IPS-20b (cell line): ENCODE results near the gene SLC8A2.
"Not testable (repeated sequence)": the region's sequence is repeated elsewhere in the genome, so short reads cannot be mapped to it uniquely, and the experiment has no call there.

ENCODE experiments used
- H3K27ac ChIP-seq: one replicate; pipeline ENCODE4 v1.5.1; 2013; ENCODE audit warnings: low read length
- H3K27me3 ChIP-seq: 2 replicates; pipeline ENCODE4 v1.6.1; 2013; ENCODE audit warnings: mild to moderate bottlenecking, low read length, inconsistent platforms; ENCODE audit not compliant: insufficient read depth
- H3K36me3 ChIP-seq: 2 replicates; pipeline ENCODE4 v1.6.1; 2013; ENCODE audit warnings: low read depth, mild to moderate bottlenecking, inconsistent platforms, low read length, moderate library complexity; ENCODE audit not compliant: insufficient read depth
- H3K4me1 ChIP-seq: 2 replicates; pipeline ENCODE4 v1.6.1; 2013; ENCODE audit warnings: mild to moderate bottlenecking, control low read depth, inconsistent platforms, low read length, moderate library complexity; ENCODE audit not compliant: insufficient read depth
- H3K4me3 ChIP-seq: 2 replicates; pipeline ENCODE4 v1.5.1; 2013; ENCODE audit warnings: mild to moderate bottlenecking, low read length, inconsistent platforms
- H3K9ac ChIP-seq: 2 replicates; pipeline ENCODE4 v1.6.1; 2013; ENCODE audit warnings: low read depth, mild to moderate bottlenecking, inconsistent platforms, low read length, moderate library complexity
- H3K9me3 ChIP-seq: 2 replicates; pipeline ENCODE4 v1.6.1; 2013; ENCODE audit warnings: mild to moderate bottlenecking, low read depth, low read length, inconsistent platforms; ENCODE audit not compliant: insufficient read depth

SLC8A2 gene

GRCh38 chr19:47492571-47493377 lies 21.1 kb upstream of the SLC8A2 start:
- no peak overlapping the region for H3K4me3 ChIP-seq
- H3K9me3 ChIP-seq, result no peaks in the 10 kb centered on the region
- H3K36me3 ChIP-seq, result peaks cover 28% of the 10 kb centered on the region
- no peak overlapping the region for H3K9ac ChIP-seq
- H3K4me1 ChIP-seq, result no peaks in the 10 kb centered on the region
- H3K27ac ChIP-seq, result no peak overlapping the region
- H3K27me3 ChIP-seq, result no peaks in the 10 kb centered on the region

- Histone ChIP-seq H3K36me3 (peaks cover 28% of the 10 kb centered on the region), H3K4me1 (no peaks in the 10 kb centered on the region), H3K27ac (no peak overlapping the region)
Observed at GRCh38 chr19:47492137-47492533, 20.4 kb upstream of the SLC8A2 start.

GRCh38 chr19:47491358-47492136 lies 19.9 kb upstream of the SLC8A2 start:
- Histone ChIP-seq H3K36me3 (peaks cover 25% of the 10 kb centered on the region), H3K27me3 (no peaks in the 10 kb centered on the region), H3K9me3 (no peaks in the 10 kb centered on the region), H3K27ac (no peak overlapping the region), H3K4me3 (no peak overlapping the region), H3K4me1 (no peaks in the 10 kb centered on the region), H3K9ac (no peak overlapping the region)

More at GRCh38 chr19:47492137-47492533, 20.4 kb upstream of the SLC8A2 start:
- H3K9ac ChIP-seq, result no peak overlapping the region
- no peak overlapping the region for H3K4me3 ChIP-seq
- H3K27me3 ChIP-seq, result no peaks in the 10 kb centered on the region
- H3K9me3 ChIP-seq, result no peaks in the 10 kb centered on the region

GRCh38 chr19:47490847-47491246 lies 19.2 kb upstream of the SLC8A2 start:
- Histone ChIP-seq H3K36me3 (peaks cover 24% of the 10 kb centered on the region), H3K9ac (no peak overlapping the region), H3K4me3 (no peak overlapping the region), H3K27ac (no peak overlapping the region), H3K9me3 (no peaks in the 10 kb centered on the region), H3K4me1 (no peaks in the 10 kb centered on the region), H3K27me3 (no peaks in the 10 kb centered on the region)

- Histone ChIP-seq H3K4me1 (no peaks in the 10 kb centered on the region), H3K27me3 (no peaks in the 10 kb centered on the region)
Observed at GRCh38 chr19:47490031-47490430, 18.3 kb upstream of the SLC8A2 start.

GRCh38 chr19:47489072-47489914 lies 17.6 kb upstream of the SLC8A2 start:
- Histone ChIP-seq H3K27ac (no peak overlapping the region), H3K9me3 (no peaks in the 10 kb centered on the region), H3K4me3 (no peak overlapping the region), H3K36me3 (peaks cover 24% of the 10 kb centered on the region), H3K9ac (no peak overlapping the region), H3K4me1 (no peaks in the 10 kb centered on the region), H3K27me3 (no peaks in the 10 kb centered on the region)

More at GRCh38 chr19:47490031-47490430, 18.3 kb upstream of the SLC8A2 start:
- H3K4me3 ChIP-seq, result no peak overlapping the region
- peaks cover 24% of the 10 kb centered on the region for H3K36me3 ChIP-seq
- no peaks in the 10 kb centered on the region for H3K9me3 ChIP-seq
- H3K27ac ChIP-seq, result no peak overlapping the region
- H3K9ac ChIP-seq, result no peak overlapping the region

GRCh38 chr19:47487551-47488515 lies 16.1 kb upstream of the SLC8A2 start:
- H3K36me3 ChIP-seq, result peaks cover 24% of the 10 kb centered on the region
- no peaks in the 10 kb centered on the region for H3K4me1 ChIP-seq
- H3K27me3 ChIP-seq, result no peaks in the 10 kb centered on the region
- no peak overlapping the region for H3K4me3 ChIP-seq
- no peaks in the 10 kb centered on the region for H3K9me3 ChIP-seq
- H3K27ac ChIP-seq, result no peak overlapping the region
- no peak overlapping the region for H3K9ac ChIP-seq

GRCh38 chr19:47486900-47487299 lies 15.2 kb upstream of the SLC8A2 start:
- peaks cover 24% of the 10 kb centered on the region for H3K36me3 ChIP-seq
- H3K27ac ChIP-seq, result no peak overlapping the region
- H3K27me3 ChIP-seq, result no peaks in the 10 kb centered on the region
- no peaks in the 10 kb centered on the region for H3K9me3 ChIP-seq
- no peak overlapping the region for H3K9ac ChIP-seq
- no peak overlapping the region for H3K4me3 ChIP-seq
- H3K4me1 ChIP-seq, result no peaks in the 10 kb centered on the region

GRCh38 chr19:47486220-47486619 lies 14.5 kb upstream of the SLC8A2 start:
- H3K9me3 ChIP-seq, H3K27ac ChIP-seq, H3K4me1 ChIP-seq, H3K27me3 ChIP-seq, H3K9ac ChIP-seq, H3K4me3 ChIP-seq: not testable (repeated sequence)
- peaks cover 18% of the 10 kb centered on the region for H3K36me3 ChIP-seq

- Histone ChIP-seq H3K27ac (no peak overlapping the region), H3K9ac (no peak overlapping the region), H3K4me3 (no peak overlapping the region), H3K36me3 (peaks cover 10% of the 10 kb centered on the region), H3K4me1 (no peaks in the 10 kb centered on the region), H3K9me3 (no peaks in the 10 kb centered on the region), H3K27me3 (peaks cover 5% of the 10 kb centered on the region; the same call in 1 of the 2 replicates)
Observed at GRCh38 chr19:47485210-47485609, 13.5 kb upstream of the SLC8A2 start.
